Heart right ventricle (tissue), 16 donors: ENCODE data around the gene HSDL2. TPM values are rescaled to one million over a fixed set of nuclear protein-coding genes. Genes with fewer than 3 reads are reported as not detected.

ENCODE experiments used
- ATAC-seq, 8 donors: fragments of 200-7000 bp; cut with Tn5 transposase; one replicate each; pipeline ENCODE4 v1.9.1; 2020; ENCODE audit warnings: mild to moderate bottlenecking in 8 of 8, moderate library complexity in 8 of 8, moderate number of reproducible peaks in 1 of 8
- DNase-seq, 2 donors: peaks; one replicate each; pipeline ENCODE4 v3.0.0-alpha.2; 2020
- H3K27ac ChIP-seq, 10 donors: fragments of 200-600 bp; sonication (generic) in 2 of 10; one replicate each; pipeline versions ENCODE4 v1.5.0 to v1.8.0; 2020 to 2022; ENCODE audit warnings: mild to moderate bottlenecking in 3 of 10
- H3K27me3 ChIP-seq, 7 donors: fragments of 200-600 bp; one replicate each; pipeline ENCODE4 v1.8.0; 2021 to 2022; ENCODE audit warnings: mild to moderate bottlenecking in 2 of 7
- H3K36me3 ChIP-seq, 9 donors: fragments of 200-600 bp; sonication (generic) in 1 of 9; one replicate each; pipeline versions ENCODE4 v1.5.0 to v1.8.0; 2020 to 2022; ENCODE audit warnings: mild to moderate bottlenecking in 2 of 9
- H3K4me1 ChIP-seq, 9 donors: fragments of 200-600 bp; sonication (generic) in 1 of 9; one replicate each; pipeline versions ENCODE4 v1.5.0 to v1.8.0; 2020 to 2022; ENCODE audit warnings: mild to moderate bottlenecking in 4 of 9
- H3K4me3 ChIP-seq, 10 donors: fragments of 200-600 bp; sonication (generic) in 2 of 10; one replicate each; pipeline versions ENCODE4 v1.5.0 to v1.8.0; 2020 to 2022; ENCODE audit warnings: mild to moderate bottlenecking in 7 of 10, moderate library complexity in 2 of 10
- H3K9me3 ChIP-seq, 11 donors: fragments of 200-600 bp in 10 of 11; sonication (generic) in 2 of 11; one replicate each; pipeline versions ENCODE4 v1.5.0 to v1.8.0; 2013 to 2022; ENCODE audit warnings: mild to moderate bottlenecking in 2 of 11, control low read depth in 1 of 11, moderate library complexity in 1 of 11
- WGBS, 2 donors: extraction: QIAGEN DNeasy Blood & Tissue Kit; methylation state at CpG; one replicate each; pipeline ENCODE4 v1.1.7; 2013; ENCODE audit warnings: inconsistent platforms in 1 of 2; 5-methylcytosine and 5-hydroxymethylcytosine counted together
- intact Hi-C, 10 donors: fragments of 100-400 bp; cut with DNase I; formaldehyde crosslinking; loops; one replicate each; pipeline versions ENCODE4 v1.11.1 to v1.14.2; 2022
- polyA plus RNA-seq, 2 donors: library from polyadenylated mRNA; stranded (reverse); fragments of 200-250 nt; gene quantifications; one replicate each; pipeline ENCODE4 v1.2.3, GENCODE V29; 2013
- total RNA-seq, 10 donors: library from RNA; stranded (reverse); fragmentation: NEBNext Ultra II Directional in 3 of 10; extraction: Animal tissue kit (Norgen Biotek cat#: 25700) in 3 of 10; gene quantifications; one replicate each; pipeline versions ENCODE4 v1.2.1 to v1.2.4, GENCODE V29; 2021 to 2023
- TF ChIP-seq, protein P1 (sequence below), 9 donors: fragments of 200-600 bp; sonication (generic) in 2 of 9; IDR thresholded peaks; one replicate each; pipeline versions ENCODE4 v1.5.0 to v1.8.0; 2021 to 2022; ENCODE audit warnings: antibody characterized with exemption in 9 of 9, mild to moderate bottlenecking in 5 of 9, moderate library complexity in 1 of 9
- donor health status: Arrhythmogenic right ventricular cardiomyopathy.
- donor health status: ischemic (EF 13 %, LVEDD 7.1; RV severe dilation, severe dysfunction).
- donor health status: healthy with polysubstance abuse.
- donor health status: DM: no; HTN: yes; CAD: no.
- donor health status: DM: no; HTN: no; CAD: no.
- donor health status: ischemic (EF 25% LVEDD 6.9; RV normal size, moderate dysfunction).
- donor health status: ischemic (EF 25% LVEDD 5.7; RV mildly dilated, moderate dysfunction).
- donor health status: healthy.
- donor health status: DM: yes; HTN: yes; CAD: no.
- donor health status: Ischemic cardiomyopathy.
- donor health status: ischemic (EF 35%, LVEDD 5.7; RV mildly dilated, moderate dysfunction).
- donor health status: nonischemic (EF 11% LVEDD 7.7; RV severe dilation, severe dysfunction).
- donor health status: DM: yes; HTN: yes; CAD: no.
- donor health status: PGD.
- donor health status: ischemic (EF 29% LVEDD 5.4; RV normal size, mild dysfunction).
- donor health status: nonischemic (EF 23%, LVEDD 6.1; RV moderate dilation, normal function).

The HSDL2 gene
- total and polyA plus RNA-seq, 12 donors, result 36.6 to 238 (median 190) TPM

DNA sequence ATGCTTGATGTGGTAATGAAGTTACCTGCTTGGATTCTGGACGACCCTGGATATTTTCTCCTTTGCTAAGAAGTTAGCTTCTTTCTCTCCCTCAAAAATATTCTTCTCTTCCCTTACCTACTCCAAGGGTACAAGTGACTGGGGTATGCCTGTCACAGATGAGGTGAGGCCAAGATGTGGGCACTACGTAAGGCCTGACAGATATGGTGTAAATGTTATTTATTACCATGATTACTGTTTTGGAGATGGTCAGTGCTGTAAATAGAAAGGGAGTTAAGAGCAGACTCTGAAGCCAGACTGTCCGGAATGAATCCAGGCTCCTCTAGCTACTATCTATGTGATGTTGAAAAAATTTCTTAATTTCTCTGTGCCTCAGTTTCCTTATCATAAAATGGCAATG is 105.7 kb downstream of the HSDL2 start:
- Histone ChIP-seq H3K9me3 (no peaks in the 10 kb centered on the region), H3K27ac (peak overlapping the region in 2 of 10 donors; percentile 57 to 59), H3K27me3 (peaks cover 0 to 12% (median 0%) of the 10 kb centered on the region in 7 donors), H3K36me3 (peaks cover 0 to 4% (median 0%) of the 10 kb centered on the region in 9 donors), H3K4me1 (peaks cover 0 to 26% (median 12%) of the 10 kb centered on the region in 9 donors), H3K4me3 (peak overlapping the region in 4 of 10 donors; percentile 77 to 93 (median 85))
- no peak for DNase-seq
- peak in 2 of 8 donors; percentile 26 to 38 for ATAC-seq
- TF ChIP-seq, protein P1, sequence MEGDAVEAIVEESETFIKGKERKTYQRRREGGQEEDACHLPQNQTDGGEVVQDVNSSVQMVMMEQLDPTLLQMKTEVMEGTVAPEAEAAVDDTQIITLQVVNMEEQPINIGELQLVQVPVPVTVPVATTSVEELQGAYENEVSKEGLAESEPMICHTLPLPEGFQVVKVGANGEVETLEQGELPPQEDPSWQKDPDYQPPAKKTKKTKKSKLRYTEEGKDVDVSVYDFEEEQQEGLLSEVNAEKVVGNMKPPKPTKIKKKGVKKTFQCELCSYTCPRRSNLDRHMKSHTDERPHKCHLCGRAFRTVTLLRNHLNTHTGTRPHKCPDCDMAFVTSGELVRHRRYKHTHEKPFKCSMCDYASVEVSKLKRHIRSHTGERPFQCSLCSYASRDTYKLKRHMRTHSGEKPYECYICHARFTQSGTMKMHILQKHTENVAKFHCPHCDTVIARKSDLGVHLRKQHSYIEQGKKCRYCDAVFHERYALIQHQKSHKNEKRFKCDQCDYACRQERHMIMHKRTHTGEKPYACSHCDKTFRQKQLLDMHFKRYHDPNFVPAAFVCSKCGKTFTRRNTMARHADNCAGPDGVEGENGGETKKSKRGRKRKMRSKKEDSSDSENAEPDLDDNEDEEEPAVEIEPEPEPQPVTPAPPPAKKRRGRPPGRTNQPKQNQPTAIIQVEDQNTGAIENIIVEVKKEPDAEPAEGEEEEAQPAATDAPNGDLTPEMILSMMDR (IDR thresholded peaks at IDR 0.05), result no peak
- intact Hi-C loops, result loop anchor here in 2 of 10 donors (5.0 to 10.0 kb wide), 2 partner anchors 219 to 222 kb away; no protein-coding TSS in a partner anchor
- WGBS, 2 donors, result 65 to 66% methylated on average over 3 of the region's 3 CpGs

DNA sequence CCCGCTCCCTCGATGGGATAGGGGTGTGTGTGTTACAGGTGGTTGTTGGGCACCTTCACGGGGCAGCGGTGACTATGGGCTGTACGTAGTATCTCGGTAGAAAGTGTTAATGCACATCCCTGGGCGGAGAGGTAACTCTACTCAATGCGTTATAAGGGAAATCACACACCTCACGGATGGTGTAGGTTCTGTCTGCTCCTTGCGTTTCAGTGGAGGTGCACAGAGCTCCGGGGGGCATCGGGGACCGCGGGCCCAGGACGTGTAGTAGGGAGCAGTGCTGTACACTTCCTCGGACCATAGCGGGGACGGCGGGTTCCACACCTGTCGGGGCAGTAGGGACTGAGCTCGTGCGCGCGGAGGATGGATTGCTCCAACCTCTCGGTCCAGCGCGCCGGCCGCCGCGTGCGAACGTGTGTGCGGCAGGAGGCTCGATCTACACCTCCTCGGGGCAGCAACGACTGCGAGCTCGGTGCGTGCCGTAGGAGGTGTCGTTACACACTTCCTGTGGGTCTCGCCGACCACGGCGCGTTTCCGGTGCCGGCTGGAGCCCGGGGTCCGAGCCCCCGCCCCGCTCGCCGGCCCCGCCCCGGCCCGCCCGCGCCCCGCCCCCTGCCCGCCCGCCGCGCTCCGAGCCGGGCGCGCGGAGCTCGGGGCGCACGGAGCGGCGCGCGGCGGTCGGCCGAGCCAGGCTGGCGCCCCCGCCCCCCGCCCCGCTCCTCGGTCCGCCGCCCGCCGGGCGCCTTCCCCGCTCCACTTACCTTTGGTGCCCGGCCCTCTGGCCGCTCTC is 106.5 kb downstream of the HSDL2 start, which contains the start of gene KIAA1958:
TSS of gene KIAA1958 (plus strand) at position 607 of the 787 bp plus-strand sequence. CDS start 87,254 bp downstream, outside the sequence.
- ATAC-seq (peak; percentile 83 to 94 (median 92)), DNase-seq (peak; percentile 69 to 84)
- TF ChIP-seq, protein P1 (IDR thresholded peaks at IDR 0.05), result no peak
- Histone ChIP-seq H3K4me3 (peak within 1 kb of the TSS; percentile 50 to 96 (median 82)), H3K27ac (peak within 1 kb of the TSS; percentile 47 to 80 (median 74)), H3K4me1 (peaks cover 0 to 26% (median 12%) of the 10 kb centered on the region in 9 donors), H3K36me3 (peaks cover 0 to 4% (median 0%) of the 10 kb centered on the region in 9 donors), H3K27me3 (peaks cover 0 to 12% (median 0%) of the 10 kb centered on the region in 7 donors), H3K9me3 (no peaks in the 10 kb centered on the region)
- WGBS, 2 donors, result 2 to 3% methylated on average over 58 to 92 of the region's 93 CpGs
- intact Hi-C loops, result loop anchor here in 2 of 10 donors (5.0 to 10.0 kb wide), 2 partner anchors 218 to 221 kb away; no protein-coding TSS in a partner anchor

DNA sequence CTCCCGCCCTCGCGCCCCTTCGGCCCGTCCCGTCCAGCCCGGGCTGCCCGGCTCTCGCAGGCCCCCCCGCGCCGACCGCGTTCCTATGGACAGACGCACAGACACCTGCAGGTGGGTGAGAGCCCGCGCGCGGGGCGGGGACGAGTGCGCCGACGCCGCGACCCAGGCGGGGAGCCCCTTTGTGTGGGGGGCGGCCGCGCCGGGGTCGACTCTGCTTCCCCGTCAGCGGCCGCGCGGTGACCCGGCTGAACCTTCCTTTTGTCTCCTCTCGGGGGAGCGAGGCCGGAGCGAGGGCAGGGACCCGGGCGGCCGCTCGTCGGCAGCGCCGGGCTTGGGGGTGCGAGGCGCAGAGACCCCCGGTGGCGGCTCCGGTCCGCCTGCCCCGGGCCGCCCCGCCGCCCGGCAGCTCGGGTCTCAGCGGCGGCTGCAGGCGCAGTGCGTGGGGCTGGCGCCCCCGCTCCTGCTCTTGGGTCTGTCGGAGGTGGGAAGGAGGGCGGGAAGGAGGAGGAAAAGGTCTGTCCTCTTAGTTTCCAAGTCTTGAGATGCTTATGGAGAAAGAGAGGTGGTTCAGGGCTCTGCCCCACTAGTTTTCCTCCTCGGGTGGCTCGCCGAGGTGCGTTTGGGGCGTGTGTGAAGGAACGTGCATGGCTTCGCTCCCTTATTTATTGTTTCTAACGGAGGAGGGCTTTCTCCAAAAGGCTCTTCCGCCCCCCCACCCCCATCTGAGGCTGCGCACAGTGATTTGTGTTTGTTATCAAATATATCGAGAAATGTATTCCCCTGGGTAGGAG is 107.3 kb downstream of the HSDL2 start:
- H3K36me3 ChIP-seq, result peaks cover 0 to 3% (median 0%) of the 10 kb centered on the region in 9 donors
- peaks cover 0 to 12% (median 0%) of the 10 kb centered on the region in 7 donors for H3K27me3 ChIP-seq
- intact Hi-C loops, result loop anchor here in 2 of 10 donors (5.0 to 10.0 kb wide), 2 partner anchors 218 to 220 kb away; no protein-coding TSS in a partner anchor
- TF ChIP-seq, protein P1 (IDR thresholded peaks at IDR 0.05), result no peak
- peak overlapping the region; percentile 42 to 96 (median 82) for H3K4me3 ChIP-seq
- ATAC-seq (peak; percentile 30 to 68 (median 46)), DNase-seq (peak; percentile 40 to 62)
- no peaks in the 10 kb centered on the region for H3K9me3 ChIP-seq
- peak overlapping the region; percentile 47 to 79 (median 73) for H3K27ac ChIP-seq
- peaks cover 0 to 26% (median 12%) of the 10 kb centered on the region in 9 donors for H3K4me1 ChIP-seq
- 0 to 1% methylated on average over 78 to 80 of the region's 80 CpGs for WGBS, 2 donors
